Measurements from ENCODE around the gene RGMA. TPM values are rescaled to one million over a fixed set of nuclear protein-coding genes. Genes with fewer than 3 reads are reported as not detected.

RGMA gene
- total RNA-seq, 2 experiments from 2014 or later: not detected

DNA sequence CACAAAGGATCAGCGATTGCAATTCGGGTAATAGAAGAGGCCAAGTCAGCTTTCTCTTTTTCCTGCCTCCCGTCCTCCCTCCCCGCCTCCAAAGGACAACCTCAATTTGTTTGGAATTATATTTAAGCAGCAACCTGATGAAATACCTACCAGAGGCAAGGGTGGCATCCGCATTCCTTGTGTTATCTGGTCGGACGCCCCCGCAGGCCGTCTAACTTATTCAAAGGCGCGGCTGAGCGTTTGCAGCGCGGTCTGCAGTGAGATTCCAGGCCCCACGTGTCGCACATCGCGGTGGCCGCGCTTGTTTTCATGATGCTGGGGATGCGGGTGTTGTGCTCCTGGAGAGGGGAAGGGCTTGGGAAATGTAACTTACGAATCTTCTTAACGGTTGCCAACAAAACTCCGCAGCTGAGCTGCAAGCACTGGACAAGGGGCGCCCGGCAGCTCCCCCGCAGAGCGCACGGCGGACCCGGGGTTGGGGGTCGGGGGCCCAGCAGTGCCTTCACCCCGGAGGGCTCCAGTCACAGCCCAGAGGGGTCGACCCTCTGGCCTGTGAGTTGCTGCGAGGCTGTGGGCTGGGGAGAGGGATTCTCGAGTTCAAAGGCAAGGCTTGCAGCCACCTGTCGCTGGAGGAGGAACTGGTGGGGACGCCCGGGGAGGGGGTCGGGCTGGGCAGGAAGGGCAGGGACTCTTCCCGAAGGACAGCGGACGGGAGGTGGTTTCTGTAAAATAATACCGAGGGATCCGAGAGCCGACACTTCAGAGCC is 20.5 kb upstream of the RGMA start:
- Histone ChIP-seq H4K20me1 (ENCODE audit: insufficient read depth, low read length) (no peaks in the 10 kb centered on the region), H3K36me3 (ENCODE audit: insufficient read depth, low read length) (no peaks in the 10 kb centered on the region), H3K9me2 (ENCODE audit: insufficient read depth, low read length) (no peaks in the 10 kb centered on the region), H3K4me1 (ENCODE audit: insufficient read depth, low read length, poor library complexity, severe bottlenecking) (no peaks in the 10 kb centered on the region), H3K4me2 (ENCODE audit: low read length) (no peak overlapping the region), H2AFZ (ENCODE audit: low read length) (no peak overlapping the region), H3K27ac (ENCODE audit: low read depth, low read length, poor library complexity, severe bottlenecking) (no peak overlapping the region), H3K79me2 (ENCODE audit: insufficient read depth, low read depth, low read length) (no peaks in the 10 kb centered on the region), H3K9me3 (ENCODE audit: low read length) (no peaks in the 10 kb centered on the region), H3K4me3 (ENCODE audit: low read depth, low read length, poor library complexity, severe bottlenecking) (no peak overlapping the region)
- no peak for DNase-seq (ENCODE audit: low spot score)
- ChIA-PET POLR2A (interaction anchor here (1.0 kb wide), 1 partner anchor 1249 kb away, joined by 3 read pairs; no protein-coding TSS in a partner anchor), CTCF (ENCODE audit: unreplicated experiment) (interaction anchor here (0.6 kb wide), 1 partner anchor 19 kb away, joined by 5 read pairs; no protein-coding TSS in a partner anchor)
- TF ChIP-seq, protein P1, sequence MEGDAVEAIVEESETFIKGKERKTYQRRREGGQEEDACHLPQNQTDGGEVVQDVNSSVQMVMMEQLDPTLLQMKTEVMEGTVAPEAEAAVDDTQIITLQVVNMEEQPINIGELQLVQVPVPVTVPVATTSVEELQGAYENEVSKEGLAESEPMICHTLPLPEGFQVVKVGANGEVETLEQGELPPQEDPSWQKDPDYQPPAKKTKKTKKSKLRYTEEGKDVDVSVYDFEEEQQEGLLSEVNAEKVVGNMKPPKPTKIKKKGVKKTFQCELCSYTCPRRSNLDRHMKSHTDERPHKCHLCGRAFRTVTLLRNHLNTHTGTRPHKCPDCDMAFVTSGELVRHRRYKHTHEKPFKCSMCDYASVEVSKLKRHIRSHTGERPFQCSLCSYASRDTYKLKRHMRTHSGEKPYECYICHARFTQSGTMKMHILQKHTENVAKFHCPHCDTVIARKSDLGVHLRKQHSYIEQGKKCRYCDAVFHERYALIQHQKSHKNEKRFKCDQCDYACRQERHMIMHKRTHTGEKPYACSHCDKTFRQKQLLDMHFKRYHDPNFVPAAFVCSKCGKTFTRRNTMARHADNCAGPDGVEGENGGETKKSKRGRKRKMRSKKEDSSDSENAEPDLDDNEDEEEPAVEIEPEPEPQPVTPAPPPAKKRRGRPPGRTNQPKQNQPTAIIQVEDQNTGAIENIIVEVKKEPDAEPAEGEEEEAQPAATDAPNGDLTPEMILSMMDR (conservative IDR thresholded peaks at IDR 0.05; ENCODE audit: low read length): no peak
- no peak for TF ChIP-seq EZH2phosphoT487 (IDR thresholded peaks at IDR 0.05; ENCODE audit: borderline replicate concordance, low read depth, low read length)
- no TSS peak for BruUV-seq (replicated peaks)
- intact Hi-C loops (cut with micrococcal nuclease; ENCODE audit: unreplicated experiment): no loop called here

DNA sequence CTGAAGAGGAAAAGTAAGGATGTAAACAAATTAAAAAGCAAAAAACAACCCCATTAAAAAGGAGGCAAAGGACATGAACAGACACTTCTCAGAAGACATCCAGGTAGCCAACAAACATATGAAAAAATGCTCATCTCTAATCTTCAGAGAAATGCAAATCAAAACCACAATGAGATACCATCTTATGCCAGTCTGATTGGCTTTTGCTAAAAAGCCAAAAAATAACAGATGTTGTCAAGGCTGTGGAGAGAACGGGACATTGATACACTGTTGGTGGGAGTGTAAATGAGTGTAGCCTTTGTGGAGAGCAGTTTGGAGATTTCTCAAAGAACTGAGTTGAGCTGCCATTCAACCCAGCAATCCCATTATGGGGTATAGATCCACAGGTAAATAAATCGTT is 18.6 kb upstream of the RGMA start:
- Histone ChIP-seq H3K4me2 (ENCODE audit: low read length) (no peak overlapping the region), H4K20me1 (ENCODE audit: insufficient read depth, low read length) (no peaks in the 10 kb centered on the region), H3K4me3 (ENCODE audit: low read depth, low read length, poor library complexity, severe bottlenecking) (no peak overlapping the region), H3K36me3 (ENCODE audit: insufficient read depth, low read length) (no peaks in the 10 kb centered on the region), H3K9me3 (ENCODE audit: low read length) (no peaks in the 10 kb centered on the region), H3K9me2 (ENCODE audit: insufficient read depth, low read length) (no peaks in the 10 kb centered on the region), H3K79me2 (ENCODE audit: insufficient read depth, low read depth, low read length) (no peaks in the 10 kb centered on the region), H2AFZ (ENCODE audit: low read length) (no peak overlapping the region), H3K27ac (ENCODE audit: low read depth, low read length, poor library complexity, severe bottlenecking) (no peak overlapping the region), H3K4me1 (ENCODE audit: insufficient read depth, low read length, poor library complexity, severe bottlenecking) (no peaks in the 10 kb centered on the region)
- BruUV-seq (replicated peaks): no TSS peak
- TF ChIP-seq, protein P1 (conservative IDR thresholded peaks at IDR 0.05; ENCODE audit: low read length): no peak
- no peak for TF ChIP-seq EZH2phosphoT487 (IDR thresholded peaks at IDR 0.05; ENCODE audit: borderline replicate concordance, low read depth, low read length)
- ChIA-PET CTCF (ENCODE audit: unreplicated experiment) (no interaction called here), POLR2A (interaction anchor here (0.5 kb wide), 1 partner anchor 11 kb away, joined by 3 read pairs; no protein-coding TSS in a partner anchor)
- no peak for DNase-seq (ENCODE audit: low spot score)
- intact Hi-C loops (cut with micrococcal nuclease; ENCODE audit: unreplicated experiment): no loop called here

DNA sequence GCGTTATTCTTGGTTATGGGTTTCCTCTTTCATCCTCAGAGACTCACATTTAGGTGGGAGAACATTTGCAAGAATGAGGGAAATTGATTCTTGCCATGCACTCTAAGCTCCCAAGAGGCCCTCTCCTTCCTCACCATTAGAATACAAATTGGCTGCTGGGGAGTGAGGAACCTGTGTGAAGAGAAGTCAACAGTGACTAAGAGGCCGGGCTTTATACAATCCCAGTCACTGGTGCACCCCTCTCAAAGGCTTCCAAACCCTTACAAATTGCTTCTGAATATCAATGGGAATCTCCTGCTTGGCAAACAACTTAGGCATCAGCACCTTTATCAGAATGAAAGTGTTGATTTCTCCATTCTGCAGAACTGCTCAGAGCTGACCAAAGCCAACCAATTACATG is 16.5 kb upstream of the RGMA start:
- H3K9me3 ChIP-seq (ENCODE audit: low read length): no peaks in the 10 kb centered on the region
- BruUV-seq (replicated peaks): no TSS peak

More for the DNA sequence above, 16.5 kb upstream of the RGMA start:
- Histone ChIP-seq H3K27ac (ENCODE audit: low read depth, low read length, poor library complexity, severe bottlenecking) (no peak overlapping the region), H3K36me3 (ENCODE audit: insufficient read depth, low read length) (no peaks in the 10 kb centered on the region), H3K4me2 (ENCODE audit: low read length) (no peak overlapping the region), H3K4me3 (ENCODE audit: low read depth, low read length, poor library complexity, severe bottlenecking) (no peak overlapping the region), H4K20me1 (ENCODE audit: insufficient read depth, low read length) (no peaks in the 10 kb centered on the region), H2AFZ (ENCODE audit: low read length) (no peak overlapping the region), H3K4me1 (ENCODE audit: insufficient read depth, low read length, poor library complexity, severe bottlenecking) (no peaks in the 10 kb centered on the region), H3K9me2 (ENCODE audit: insufficient read depth, low read length) (no peaks in the 10 kb centered on the region), H3K79me2 (ENCODE audit: insufficient read depth, low read depth, low read length) (no peaks in the 10 kb centered on the region)
- TF ChIP-seq, protein P1 (conservative IDR thresholded peaks at IDR 0.05; ENCODE audit: low read length): no peak
- TF ChIP-seq EZH2phosphoT487 (IDR thresholded peaks at IDR 0.05; ENCODE audit: borderline replicate concordance, low read depth, low read length): no peak
- POLR2A ChIA-PET: no interaction called here
- no peak for DNase-seq (ENCODE audit: low spot score)
- CTCF ChIA-PET (ENCODE audit: unreplicated experiment): no interaction called here
- intact Hi-C loops (cut with micrococcal nuclease; ENCODE audit: unreplicated experiment): no loop called here

Measured in OCI-LY7 (cell line).